SK-N-SH treated with all-trans-retinoic acid at 6 μM for 48 hours (cell line): ENCODE measurements around the gene TNNI2.

Experiments used
- RARB ChIP-seq: fragments of 250-450 bp; sonication (Bioruptor Pico); IDR thresholded peaks from 2 replicates; pipeline ENCODE4 v1.8.0; 2021; ENCODE audit warnings: mild to moderate bottlenecking, moderate library complexity
- SNAI2 ChIP-seq: fragments of 250-450 bp; sonication (Bioruptor Pico); IDR thresholded peaks from 2 replicates; pipeline ENCODE4 v1.5.0; 2020; ENCODE audit warnings: mild to moderate bottlenecking, moderate library complexity
- TCF4 ChIP-seq: fragments of 250-450 bp; sonication (Bioruptor Pico); IDR thresholded peaks from 2 replicates; pipeline ENCODE4 v1.8.0; 2021; ENCODE audit warnings: mild to moderate bottlenecking, moderate library complexity, borderline replicate concordance
- TOX ChIP-seq: fragments of 250-450 bp; sonication (Bioruptor Pico); IDR thresholded peaks from 2 replicates; pipeline ENCODE4 v1.8.0; 2021; ENCODE audit warnings: mild to moderate bottlenecking, moderate library complexity, borderline replicate concordance
- ZC3H10 ChIP-seq: fragments of 250-450 bp; sonication (Bioruptor Pico); IDR thresholded peaks from 2 replicates; pipeline ENCODE4 v1.5.1; 2021; ENCODE audit warnings: mild to moderate bottlenecking, moderate library complexity
- ZNF565 ChIP-seq: fragments of 450-650 bp; formaldehyde crosslinking; conservative IDR thresholded peaks from 2 replicates; pipeline ENCODE4 v1.5.0; 2020; ENCODE audit warnings: low read depth, mild to moderate bottlenecking, moderate library complexity
- ZNF70 ChIP-seq: fragments of 450-650 bp; formaldehyde crosslinking; IDR thresholded peaks from 2 replicates; pipeline ENCODE4 v1.5.0; 2020; ENCODE audit warnings: mild to moderate bottlenecking, moderate library complexity
- TF ChIP-seq, protein P1 (sequence below): fragments of 250-450 bp; sonication (Bioruptor Pico); IDR thresholded peaks from 2 replicates; pipeline ENCODE4 v1.8.0; 2020; ENCODE audit warnings: mild to moderate bottlenecking, moderate library complexity, borderline replicate concordance
- TF ChIP-seq, protein P2 (sequence below): fragments of 250-450 bp; sonication (Bioruptor Pico); IDR thresholded peaks from 2 replicates; pipeline ENCODE4 v1.8.0; 2021; ENCODE audit warnings: low read depth, mild to moderate bottlenecking, moderate library complexity, borderline replicate concordance

- TF ChIP-seq, protein P1, sequence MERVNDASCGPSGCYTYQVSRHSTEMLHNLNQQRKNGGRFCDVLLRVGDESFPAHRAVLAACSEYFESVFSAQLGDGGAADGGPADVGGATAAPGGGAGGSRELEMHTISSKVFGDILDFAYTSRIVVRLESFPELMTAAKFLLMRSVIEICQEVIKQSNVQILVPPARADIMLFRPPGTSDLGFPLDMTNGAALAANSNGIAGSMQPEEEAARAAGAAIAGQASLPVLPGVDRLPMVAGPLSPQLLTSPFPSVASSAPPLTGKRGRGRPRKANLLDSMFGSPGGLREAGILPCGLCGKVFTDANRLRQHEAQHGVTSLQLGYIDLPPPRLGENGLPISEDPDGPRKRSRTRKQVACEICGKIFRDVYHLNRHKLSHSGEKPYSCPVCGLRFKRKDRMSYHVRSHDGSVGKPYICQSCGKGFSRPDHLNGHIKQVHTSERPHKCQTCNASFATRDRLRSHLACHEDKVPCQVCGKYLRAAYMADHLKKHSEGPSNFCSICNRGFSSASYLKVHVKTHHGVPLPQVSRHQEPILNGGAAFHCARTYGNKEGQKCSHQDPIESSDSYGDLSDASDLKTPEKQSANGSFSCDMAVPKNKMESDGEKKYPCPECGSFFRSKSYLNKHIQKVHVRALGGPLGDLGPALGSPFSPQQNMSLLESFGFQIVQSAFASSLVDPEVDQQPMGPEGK (CRISPR knock-in tag): no peak
- no peak for TF ChIP-seq SNAI2 (CRISPR knock-in tag)
- no peak for TF ChIP-seq RARB
- TF ChIP-seq ZNF565 (CRISPR knock-in tag): no peak
- no peak for TF ChIP-seq ZNF70
- TF ChIP-seq TCF4 (CRISPR knock-in tag): no peak
- TF ChIP-seq ZC3H10 (CRISPR knock-in tag): no peak
- TF ChIP-seq, protein P2, sequence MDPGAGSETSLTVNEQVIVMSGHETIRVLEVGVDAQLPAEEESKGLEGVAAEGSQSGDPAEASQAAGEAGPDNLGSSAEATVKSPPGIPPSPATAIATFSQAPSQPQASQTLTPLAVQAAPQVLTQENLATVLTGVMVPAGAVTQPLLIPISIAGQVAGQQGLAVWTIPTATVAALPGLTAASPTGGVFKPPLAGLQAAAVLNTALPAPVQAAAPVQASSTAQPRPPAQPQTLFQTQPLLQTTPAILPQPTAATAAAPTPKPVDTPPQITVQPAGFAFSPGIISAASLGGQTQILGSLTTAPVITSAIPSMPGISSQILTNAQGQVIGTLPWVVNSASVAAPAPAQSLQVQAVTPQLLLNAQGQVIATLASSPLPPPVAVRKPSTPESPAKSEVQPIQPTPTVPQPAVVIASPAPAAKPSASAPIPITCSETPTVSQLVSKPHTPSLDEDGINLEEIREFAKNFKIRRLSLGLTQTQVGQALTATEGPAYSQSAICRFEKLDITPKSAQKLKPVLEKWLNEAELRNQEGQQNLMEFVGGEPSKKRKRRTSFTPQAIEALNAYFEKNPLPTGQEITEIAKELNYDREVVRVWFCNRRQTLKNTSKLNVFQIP (CRISPR knock-in tag): no peak
- TF ChIP-seq TOX (CRISPR knock-in tag): no peak
Measured at GRCh38 chr11:1824221-1825038, 14.4 kb upstream of the TNNI2 start.
